ENCODE results near the gene RAPGEF5. TPM values are rescaled to one million over a fixed set of nuclear protein-coding genes. Genes with fewer than 3 reads are reported as not detected.

RAPGEF5 gene
- polyA plus RNA-seq, 1 donor = 29.8 TPM

- Histone ChIP-seq H3K4me3 (ENCODE audit: low read length) (no peak overlapping the region), H3K27ac (ENCODE audit: low read length) (no peak overlapping the region), H3K27me3 (ENCODE audit: control insufficient read depth, insufficient read depth, low read length) (no peaks in the 10 kb centered on the region), H3K9me3 (ENCODE audit: control insufficient read depth, low read depth, low read length) (no peaks in the 10 kb centered on the region), H3K36me3 (ENCODE audit: control insufficient read depth, insufficient read depth, low read length) (peaks cover 3% of the 10 kb centered on the region), H3K4me1 (ENCODE audit: control insufficient read depth, insufficient read depth, low read length) (no peaks in the 10 kb centered on the region)
- WGBS (ENCODE audit: insufficient coverage, low lambda C conversion rate) = no CpG with 5 or more reads among the region's 2 CpGs
- DNase-seq = no peak
These were observed 126.7 kb downstream of the RAPGEF5 start for GRCh38 chr7:22230238-22230637.

DNA sequence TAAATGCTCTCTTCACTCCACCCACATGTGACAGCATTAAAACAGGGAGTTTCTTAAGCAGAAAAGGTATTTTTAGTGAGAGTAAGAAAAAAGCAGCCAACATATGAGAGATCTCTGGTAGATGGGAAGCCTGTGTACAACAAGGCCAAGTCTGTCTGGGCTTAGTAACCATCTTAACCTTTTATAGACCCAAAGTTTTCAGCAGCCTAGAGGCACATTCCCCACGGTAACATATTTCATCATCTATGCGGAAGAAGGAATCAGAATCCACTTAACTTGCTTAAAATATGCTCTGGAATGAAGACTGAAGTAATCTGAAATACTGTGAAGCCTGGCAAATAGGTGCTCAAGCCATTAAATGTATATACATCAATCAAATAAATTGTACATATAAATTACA, 127.8 kb downstream of the RAPGEF5 start:
- no peak overlapping the region for H3K27ac ChIP-seq (ENCODE audit: low read length)
- no peak for DNase-seq
- no peak overlapping the region for H3K4me3 ChIP-seq (ENCODE audit: low read length)
- H3K9me3 ChIP-seq (ENCODE audit: control insufficient read depth, low read depth, low read length) = no peaks in the 10 kb centered on the region
- no peaks in the 10 kb centered on the region for H3K4me1 ChIP-seq (ENCODE audit: control insufficient read depth, insufficient read depth, low read length)
- peaks cover 3% of the 10 kb centered on the region for H3K36me3 ChIP-seq (ENCODE audit: control insufficient read depth, insufficient read depth, low read length)
- no peaks in the 10 kb centered on the region for H3K27me3 ChIP-seq (ENCODE audit: control insufficient read depth, insufficient read depth, low read length)
- WGBS (ENCODE audit: insufficient coverage, low lambda C conversion rate) = no CpG with 5 or more reads among the region's 2 CpGs

GRCh38 chr7:22223807-22224206, 133.1 kb downstream of the RAPGEF5 start:
- Histone ChIP-seq H3K4me1 (ENCODE audit: control insufficient read depth, insufficient read depth, low read length) (no peaks in the 10 kb centered on the region), H3K36me3 (ENCODE audit: control insufficient read depth, insufficient read depth, low read length) (peaks cover 12% of the 10 kb centered on the region), H3K27me3 (ENCODE audit: control insufficient read depth, insufficient read depth, low read length) (no peaks in the 10 kb centered on the region), H3K4me3 (ENCODE audit: low read length) (no peak overlapping the region), H3K9me3 (ENCODE audit: control insufficient read depth, low read depth, low read length) (peaks cover 2% of the 10 kb centered on the region), H3K27ac (ENCODE audit: low read length) (no peak overlapping the region)
- DNase-seq = no peak
- 29% methylated on average over 1 of the region's 1 CpG for WGBS (ENCODE audit: insufficient coverage, low lambda C conversion rate)

GRCh38 chr7:22220941-22221340, 136.0 kb downstream of the RAPGEF5 start:
- no peak overlapping the region for H3K4me3 ChIP-seq (ENCODE audit: low read length)
- no peaks in the 10 kb centered on the region for H3K4me1 ChIP-seq (ENCODE audit: control insufficient read depth, insufficient read depth, low read length)
- no CpG with 5 or more reads among the region's 4 CpGs for WGBS (ENCODE audit: insufficient coverage, low lambda C conversion rate)
- H3K27me3 ChIP-seq (ENCODE audit: control insufficient read depth, insufficient read depth, low read length) = no peaks in the 10 kb centered on the region
- peaks cover 12% of the 10 kb centered on the region for H3K36me3 ChIP-seq (ENCODE audit: control insufficient read depth, insufficient read depth, low read length)
- H3K9me3 ChIP-seq (ENCODE audit: control insufficient read depth, low read depth, low read length) = peaks cover 2% of the 10 kb centered on the region
- peak in 1 of 2 donors; percentile 6 for DNase-seq
- no peak overlapping the region for H3K27ac ChIP-seq (ENCODE audit: low read length)

GRCh38 chr7:22219739-22220493, 137.0 kb downstream of the RAPGEF5 start:
- Histone ChIP-seq H3K27ac (ENCODE audit: low read length) (peak overlapping the region; percentile 2), H3K36me3 (ENCODE audit: control insufficient read depth, insufficient read depth, low read length) (peaks cover 12% of the 10 kb centered on the region), H3K4me3 (ENCODE audit: low read length) (peak overlapping the region; percentile 8), H3K9me3 (ENCODE audit: control insufficient read depth, low read depth, low read length) (peaks cover 2% of the 10 kb centered on the region), H3K4me1 (ENCODE audit: control insufficient read depth, insufficient read depth, low read length) (no peaks in the 10 kb centered on the region), H3K27me3 (ENCODE audit: control insufficient read depth, insufficient read depth, low read length) (no peaks in the 10 kb centered on the region)
- WGBS (ENCODE audit: insufficient coverage, low lambda C conversion rate) = 88% methylated on average over 4 of the region's 10 CpGs
- no peak for DNase-seq

DNA sequence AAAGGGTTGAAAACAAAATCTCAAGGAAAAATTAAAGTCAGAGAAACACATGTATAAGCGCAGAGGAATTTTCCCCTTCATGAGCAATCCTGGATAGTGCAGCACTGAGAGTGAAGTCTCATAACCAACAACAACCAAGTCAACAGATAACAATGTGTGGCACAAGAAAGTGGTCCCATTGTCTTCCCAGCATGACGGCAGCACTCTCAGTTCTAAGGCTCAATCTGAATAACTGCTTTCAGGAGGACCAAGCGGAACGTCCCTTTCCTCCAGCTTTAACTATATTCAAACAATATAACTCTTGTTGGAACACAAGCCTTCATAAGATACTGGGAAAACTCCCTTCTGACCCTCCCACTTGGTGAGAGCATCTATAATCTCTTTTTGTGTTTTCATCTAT, 137.9 kb downstream of the RAPGEF5 start:
- peak overlapping the region; percentile 8 for H3K4me3 ChIP-seq (ENCODE audit: low read length)
- WGBS (ENCODE audit: insufficient coverage, low lambda C conversion rate) = 83% methylated on average over 1 of the region's 4 CpGs
- no peaks in the 10 kb centered on the region for H3K4me1 ChIP-seq (ENCODE audit: control insufficient read depth, insufficient read depth, low read length)
- no peak overlapping the region for H3K27ac ChIP-seq (ENCODE audit: low read length)
- no peaks in the 10 kb centered on the region for H3K27me3 ChIP-seq (ENCODE audit: control insufficient read depth, insufficient read depth, low read length)
- DNase-seq = no peak
- peaks cover 2% of the 10 kb centered on the region for H3K9me3 ChIP-seq (ENCODE audit: control insufficient read depth, low read depth, low read length)
- H3K36me3 ChIP-seq (ENCODE audit: control insufficient read depth, insufficient read depth, low read length) = peaks cover 14% of the 10 kb centered on the region

- WGBS (ENCODE audit: insufficient coverage, low lambda C conversion rate) = 71% methylated on average over 1 of the region's 4 CpGs
- Histone ChIP-seq H3K4me3 (ENCODE audit: low read length) (no peak overlapping the region), H3K27me3 (ENCODE audit: control insufficient read depth, insufficient read depth, low read length) (no peaks in the 10 kb centered on the region), H3K9me3 (ENCODE audit: control insufficient read depth, low read depth, low read length) (no peaks in the 10 kb centered on the region), H3K27ac (ENCODE audit: low read length) (no peak overlapping the region), H3K4me1 (ENCODE audit: control insufficient read depth, insufficient read depth, low read length) (no peaks in the 10 kb centered on the region), H3K36me3 (ENCODE audit: control insufficient read depth, insufficient read depth, low read length) (peaks cover 8% of the 10 kb centered on the region)
- no peak for DNase-seq
These were observed 140.0 kb downstream of the RAPGEF5 start for GRCh38 chr7:22216832-22217475.

DNA sequence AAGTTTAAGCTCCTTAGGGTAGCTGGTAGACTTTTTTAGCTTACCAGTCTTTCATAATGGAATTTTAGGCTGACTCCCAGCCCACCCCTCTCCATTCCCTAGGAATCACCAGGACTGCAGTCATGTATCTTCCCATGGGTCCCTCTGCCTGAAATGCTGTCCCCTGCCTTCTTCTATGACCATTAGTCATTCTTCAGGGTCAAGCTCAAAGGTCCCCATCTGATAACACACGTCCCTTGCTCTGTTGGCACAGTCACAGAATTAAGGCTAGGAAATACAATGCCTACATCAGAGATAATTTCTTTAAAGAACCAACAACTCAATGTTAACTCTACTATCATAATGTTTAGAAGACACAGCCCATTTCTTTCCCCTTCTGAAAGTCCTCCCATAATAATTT, 140.6 kb downstream of the RAPGEF5 start:
- Histone ChIP-seq H3K4me1 (ENCODE audit: control insufficient read depth, insufficient read depth, low read length) (no peaks in the 10 kb centered on the region), H3K4me3 (ENCODE audit: low read length) (no peak overlapping the region), H3K27ac (ENCODE audit: low read length) (no peak overlapping the region), H3K27me3 (ENCODE audit: control insufficient read depth, insufficient read depth, low read length) (no peaks in the 10 kb centered on the region), H3K9me3 (ENCODE audit: control insufficient read depth, low read depth, low read length) (no peaks in the 10 kb centered on the region), H3K36me3 (ENCODE audit: control insufficient read depth, insufficient read depth, low read length) (peaks cover 8% of the 10 kb centered on the region)
- WGBS (ENCODE audit: insufficient coverage, low lambda C conversion rate) = no CpG with 5 or more reads among the region's 1 CpG
- DNase-seq = no peak

GRCh38 chr7:22214000-22214399, 143.0 kb downstream of the RAPGEF5 start:
- no peak for DNase-seq
- no peaks in the 10 kb centered on the region for H3K4me1 ChIP-seq (ENCODE audit: control insufficient read depth, insufficient read depth, low read length)
- WGBS (ENCODE audit: insufficient coverage, low lambda C conversion rate) = no CpG with 5 or more reads among the region's 3 CpGs
- H3K4me3 ChIP-seq (ENCODE audit: low read length) = no peak overlapping the region
- H3K9me3 ChIP-seq (ENCODE audit: control insufficient read depth, low read depth, low read length) = no peaks in the 10 kb centered on the region
- H3K27me3 ChIP-seq (ENCODE audit: control insufficient read depth, insufficient read depth, low read length) = no peaks in the 10 kb centered on the region
- no peak overlapping the region for H3K27ac ChIP-seq (ENCODE audit: low read length)
- peaks cover 5% of the 10 kb centered on the region for H3K36me3 ChIP-seq (ENCODE audit: control insufficient read depth, insufficient read depth, low read length)

DNA sequence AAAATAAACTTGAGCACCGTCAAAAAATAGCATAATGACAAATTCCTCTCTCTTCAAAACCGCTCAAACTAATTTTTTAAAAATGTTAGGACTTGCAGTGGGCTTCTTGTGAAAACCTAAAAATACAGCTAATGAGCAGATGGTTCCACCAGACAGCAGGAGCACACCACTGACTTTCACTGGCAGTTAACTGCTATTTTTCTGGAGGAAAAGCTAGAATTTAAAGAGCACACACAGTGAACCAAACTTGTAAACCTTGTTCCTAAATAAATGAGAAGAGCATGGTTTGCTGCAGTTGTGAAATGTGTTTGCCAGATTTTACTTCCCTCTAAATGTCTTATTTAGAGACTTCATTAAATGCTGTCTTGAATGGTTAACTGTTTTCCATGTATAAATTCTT, 143.9 kb downstream of the RAPGEF5 start:
- no peak overlapping the region for H3K27ac ChIP-seq (ENCODE audit: low read length)
- no peaks in the 10 kb centered on the region for H3K9me3 ChIP-seq (ENCODE audit: control insufficient read depth, low read depth, low read length)
- WGBS (ENCODE audit: insufficient coverage, low lambda C conversion rate) = 100% methylated on average over 2 of the region's 2 CpGs
- no peak for DNase-seq
- H3K4me3 ChIP-seq (ENCODE audit: low read length) = no peak overlapping the region
- no peaks in the 10 kb centered on the region for H3K27me3 ChIP-seq (ENCODE audit: control insufficient read depth, insufficient read depth, low read length)
- no peaks in the 10 kb centered on the region for H3K4me1 ChIP-seq (ENCODE audit: control insufficient read depth, insufficient read depth, low read length)
- H3K36me3 ChIP-seq (ENCODE audit: control insufficient read depth, insufficient read depth, low read length) = peaks cover 3% of the 10 kb centered on the region

GRCh38 chr7:22210967-22211366, 146.0 kb downstream of the RAPGEF5 start:
- H3K27ac ChIP-seq (ENCODE audit: low read length) = no peak overlapping the region
- DNase-seq = no peak
- peaks cover 3% of the 10 kb centered on the region for H3K36me3 ChIP-seq (ENCODE audit: control insufficient read depth, insufficient read depth, low read length)
- H3K9me3 ChIP-seq (ENCODE audit: control insufficient read depth, low read depth, low read length) = no peaks in the 10 kb centered on the region
- H3K27me3 ChIP-seq (ENCODE audit: control insufficient read depth, insufficient read depth, low read length) = no peaks in the 10 kb centered on the region
- WGBS (ENCODE audit: insufficient coverage, low lambda C conversion rate) = 82% methylated on average over 1 of the region's 2 CpGs
- H3K4me1 ChIP-seq (ENCODE audit: control insufficient read depth, insufficient read depth, low read length) = no peaks in the 10 kb centered on the region
- no peak overlapping the region for H3K4me3 ChIP-seq (ENCODE audit: low read length)

All from large intestine (tissue), 3 donors.